DOHH2 (cell line): Measurements from ENCODE around the gene PARL.

ENCODE experiments used
- EZH2phosphoT487 ChIP-seq: fragments of 200-600 bp; sonication (generic); IDR thresholded peaks from 2 replicates; pipeline ENCODE4 v1.6.1; 2017; ENCODE audit warnings: borderline replicate concordance, mild to moderate bottlenecking, antibody characterized with exemption, low read length, moderate library complexity, mixed read lengths
- TF ChIP-seq, protein P1 (sequence below): fragments of 200-600 bp; sonication (generic); IDR thresholded peaks from one replicate; pipeline ENCODE4 v1.5.1; 2014; ENCODE audit warnings: antibody characterized with exemption, mild to moderate bottlenecking, low read depth, low read length; ENCODE audit not compliant: poor library complexity, severe bottlenecking

DNA sequence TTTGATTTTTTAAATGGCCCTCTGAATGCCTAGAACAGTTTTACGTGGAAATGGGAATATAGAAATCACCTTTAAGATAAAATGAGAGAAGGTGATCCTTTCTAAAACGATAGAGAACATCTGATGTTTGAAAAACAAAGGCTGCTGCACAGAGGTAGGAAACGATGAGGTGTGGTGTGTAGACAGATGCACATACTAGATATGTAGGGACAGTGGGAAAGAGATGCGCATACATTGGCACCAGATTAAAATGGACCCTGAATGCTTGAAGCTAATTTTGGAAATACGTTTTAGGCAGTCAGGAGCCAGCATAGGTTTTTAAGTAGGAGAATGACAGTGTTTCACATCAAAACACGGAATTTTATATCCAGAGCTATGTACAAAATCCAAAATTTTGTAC is 88.3 kb downstream of the PARL start:
- TF ChIP-seq, protein P1, sequence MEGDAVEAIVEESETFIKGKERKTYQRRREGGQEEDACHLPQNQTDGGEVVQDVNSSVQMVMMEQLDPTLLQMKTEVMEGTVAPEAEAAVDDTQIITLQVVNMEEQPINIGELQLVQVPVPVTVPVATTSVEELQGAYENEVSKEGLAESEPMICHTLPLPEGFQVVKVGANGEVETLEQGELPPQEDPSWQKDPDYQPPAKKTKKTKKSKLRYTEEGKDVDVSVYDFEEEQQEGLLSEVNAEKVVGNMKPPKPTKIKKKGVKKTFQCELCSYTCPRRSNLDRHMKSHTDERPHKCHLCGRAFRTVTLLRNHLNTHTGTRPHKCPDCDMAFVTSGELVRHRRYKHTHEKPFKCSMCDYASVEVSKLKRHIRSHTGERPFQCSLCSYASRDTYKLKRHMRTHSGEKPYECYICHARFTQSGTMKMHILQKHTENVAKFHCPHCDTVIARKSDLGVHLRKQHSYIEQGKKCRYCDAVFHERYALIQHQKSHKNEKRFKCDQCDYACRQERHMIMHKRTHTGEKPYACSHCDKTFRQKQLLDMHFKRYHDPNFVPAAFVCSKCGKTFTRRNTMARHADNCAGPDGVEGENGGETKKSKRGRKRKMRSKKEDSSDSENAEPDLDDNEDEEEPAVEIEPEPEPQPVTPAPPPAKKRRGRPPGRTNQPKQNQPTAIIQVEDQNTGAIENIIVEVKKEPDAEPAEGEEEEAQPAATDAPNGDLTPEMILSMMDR: no peak
- TF ChIP-seq EZH2phosphoT487: no peak
